Fibroblast of lung (primary cell): ENCODE measurements around the gene IL18R1. TPM values are rescaled to one million over a fixed set of nuclear protein-coding genes. Genes with fewer than 3 reads are reported as not detected.

Experiments used
- DNase-seq, 2 donors: peaks; one replicate each; pipeline versions ENCODE4 v3.0.0 to v3.0.0-alpha.2; 2010; ENCODE audit warnings: low read depth in 2 of 2
- H2AFZ ChIP-seq: 2 replicates; pipeline ENCODE4 v1.5.1; 2012; ENCODE audit warnings: low read length, control low read depth, inconsistent platforms
- H3K27ac ChIP-seq: 2 replicates; pipeline ENCODE4 v1.5.1; 2011; ENCODE audit warnings: low read length, control low read depth; ENCODE audit not compliant: insufficient read depth
- H3K27me3 ChIP-seq: 2 replicates; pipeline ENCODE4 v1.5.1; 2011; ENCODE audit warnings: mild to moderate bottlenecking, low read length; ENCODE audit not compliant: control insufficient read depth, insufficient read depth
- H3K36me3 ChIP-seq: 2 replicates; pipeline ENCODE4 v1.5.1; 2011; ENCODE audit warnings: low read length; ENCODE audit not compliant: control insufficient read depth, insufficient read depth
- H3K4me1 ChIP-seq: 2 replicates; pipeline ENCODE4 v1.5.1; 2011; ENCODE audit warnings: low read length; ENCODE audit not compliant: control insufficient read depth, insufficient read depth; ENCODE audit errors: extremely low read depth
- H3K4me2 ChIP-seq: 2 replicates; pipeline ENCODE4 v1.5.1; 2011; ENCODE audit warnings: low read length, control low read depth; ENCODE audit not compliant: insufficient read depth; ENCODE audit errors: extremely low read depth
- H3K4me3 ChIP-seq, 4 experiments: fragments of 200-600 bp in 1 of 4; sonication (generic) in 1 of 4; replicated peaks in 1 of 4; 2 replicates each; pipeline ENCODE4 v1.5.1; 2011 to 2016; ENCODE audit warnings: low read length in 4 of 4, low read depth in 3 of 4, mild to moderate bottlenecking in 3 of 4, control low read depth in 2 of 4, inconsistent platforms in 1 of 4, mixed read lengths in 1 of 4; ENCODE audit not compliant: insufficient read depth in 1 of 4; ENCODE audit errors: control extremely low read depth in 1 of 4
- H3K79me2 ChIP-seq: 2 replicates; pipeline ENCODE4 v1.5.1; 2012; ENCODE audit warnings: mild to moderate bottlenecking, low read length, inconsistent platforms; ENCODE audit not compliant: control insufficient read depth, insufficient read depth
- H3K9ac ChIP-seq: 2 replicates; pipeline ENCODE4 v1.5.1; 2011; ENCODE audit warnings: mild to moderate bottlenecking, low read length, control low read depth; ENCODE audit not compliant: insufficient read depth
- H3K9me3 ChIP-seq: 2 replicates; pipeline ENCODE4 v1.5.1; 2012; ENCODE audit warnings: low read depth, low read length; ENCODE audit not compliant: control insufficient read depth, insufficient read depth
- H4K20me1 ChIP-seq: 2 replicates; pipeline ENCODE4 v1.5.1; 2011; ENCODE audit warnings: low read length; ENCODE audit not compliant: control insufficient read depth, insufficient read depth; ENCODE audit errors: extremely low read depth
- EZH2 ChIP-seq: IDR thresholded peaks from 2 replicates; pipeline ENCODE4 v1.5.1; 2012; ENCODE audit warnings: low read length, control low read depth, mild to moderate bottlenecking; ENCODE audit errors: missing control alignments
- polyA plus RNA-seq, 2 donors: library from polyadenylated mRNA; depleted of rRNA in 1 of 2; stranded (reverse) in 1 of 2; unstranded in 1 of 2; fragments of >200 nt; gene quantifications; 2 replicates each; pipeline ENCODE4 v1.2.1, GENCODE V29; 2011 to 2012; ENCODE audit warnings: missing spikeins in 1 of 2
- total RNA-seq: library from RNA; depleted of rRNA; stranded (reverse); fragments of >200 nt; gene quantifications from 2 replicates; pipeline ENCODE4 v1.2.1, GENCODE V29; 2014
- TF ChIP-seq, protein P1 (sequence below), 2 donors: IDR thresholded peaks in 1 of 2; conservative IDR thresholded peaks in 1 of 2; 1 replicate in 1 of 2; 2 replicates in 1 of 2; pipeline ENCODE4 v1.5.1; 2011 to 2012; ENCODE audit warnings: low read length in 2 of 2, control low read depth in 1 of 2, inconsistent platforms in 1 of 2, low read depth in 1 of 2, mild to moderate bottlenecking in 1 of 2

IL18R1 gene
- total and polyA plus RNA-seq, 2 donors (not counting 1 experiment from before 2014, with no cell fraction given), result 0.10 to 0.50 TPM

DNA sequence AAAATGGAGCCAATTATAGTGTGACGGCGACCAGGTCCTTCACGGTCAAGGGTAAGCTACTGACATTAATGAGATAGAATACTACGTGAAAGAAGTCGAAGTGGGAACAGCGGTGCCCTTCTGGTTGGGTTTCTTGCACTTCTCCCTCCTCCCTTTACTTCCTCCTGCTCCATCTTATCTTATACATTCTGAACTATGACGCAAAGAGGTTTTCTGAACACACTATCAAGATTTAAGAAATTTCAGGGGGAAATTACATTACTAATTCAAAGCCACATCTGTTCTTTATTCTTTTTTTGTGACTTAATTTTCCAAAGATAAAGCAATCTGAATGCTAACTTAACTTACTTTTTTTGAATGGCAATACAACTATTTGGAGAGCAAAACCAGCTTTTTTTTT is 14.8 kb upstream of the IL18R1 start:
- Histone ChIP-seq H3K36me3 (no peaks in the 10 kb centered on the region), H2AFZ (no peak overlapping the region), H3K27me3 (peaks cover 5% of the 10 kb centered on the region), H3K27ac (no peak overlapping the region), H3K9ac (no peak overlapping the region), H3K4me1 (peaks cover 3% of the 10 kb centered on the region), H3K4me2 (no peak overlapping the region), H3K9me3 (no peaks in the 10 kb centered on the region), H3K79me2 (no peaks in the 10 kb centered on the region), H3K4me3 (no peak overlapping the region), H4K20me1 (no peaks in the 10 kb centered on the region)
- no peak for DNase-seq
- TF ChIP-seq, protein P1, sequence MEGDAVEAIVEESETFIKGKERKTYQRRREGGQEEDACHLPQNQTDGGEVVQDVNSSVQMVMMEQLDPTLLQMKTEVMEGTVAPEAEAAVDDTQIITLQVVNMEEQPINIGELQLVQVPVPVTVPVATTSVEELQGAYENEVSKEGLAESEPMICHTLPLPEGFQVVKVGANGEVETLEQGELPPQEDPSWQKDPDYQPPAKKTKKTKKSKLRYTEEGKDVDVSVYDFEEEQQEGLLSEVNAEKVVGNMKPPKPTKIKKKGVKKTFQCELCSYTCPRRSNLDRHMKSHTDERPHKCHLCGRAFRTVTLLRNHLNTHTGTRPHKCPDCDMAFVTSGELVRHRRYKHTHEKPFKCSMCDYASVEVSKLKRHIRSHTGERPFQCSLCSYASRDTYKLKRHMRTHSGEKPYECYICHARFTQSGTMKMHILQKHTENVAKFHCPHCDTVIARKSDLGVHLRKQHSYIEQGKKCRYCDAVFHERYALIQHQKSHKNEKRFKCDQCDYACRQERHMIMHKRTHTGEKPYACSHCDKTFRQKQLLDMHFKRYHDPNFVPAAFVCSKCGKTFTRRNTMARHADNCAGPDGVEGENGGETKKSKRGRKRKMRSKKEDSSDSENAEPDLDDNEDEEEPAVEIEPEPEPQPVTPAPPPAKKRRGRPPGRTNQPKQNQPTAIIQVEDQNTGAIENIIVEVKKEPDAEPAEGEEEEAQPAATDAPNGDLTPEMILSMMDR (conservative IDR thresholded peaks at IDR 0.05 in 1 of 2, IDR thresholded peaks at IDR 0.05 in 1 of 2; ENCODE audit: low read depth in 1 of 2, low read length in 2 of 2), result no peak
- TF ChIP-seq EZH2, result no peak

DNA sequence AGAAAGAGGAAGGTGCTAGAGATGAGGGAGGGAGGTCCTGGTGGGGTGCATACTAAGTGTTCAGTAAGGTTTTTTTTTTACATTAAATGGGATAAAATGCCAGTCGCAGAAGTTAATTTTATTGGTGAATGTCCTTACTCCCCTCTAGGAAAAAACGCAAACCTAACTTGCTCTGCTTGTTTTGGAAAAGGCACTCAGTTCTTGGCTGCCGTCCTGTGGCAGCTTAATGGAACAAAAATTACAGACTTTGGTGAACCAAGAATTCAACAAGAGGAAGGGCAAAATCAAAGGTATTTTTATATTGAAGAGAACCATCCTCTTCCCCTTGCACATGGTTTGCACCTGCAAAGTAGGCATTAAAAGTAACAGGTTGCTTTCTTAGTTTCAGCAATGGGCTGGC is 12.7 kb upstream of the IL18R1 start:
- no peak overlapping the region for H3K27ac ChIP-seq
- H3K27me3 ChIP-seq, result peaks cover 9% of the 10 kb centered on the region
- H3K79me2 ChIP-seq, result no peaks in the 10 kb centered on the region
- DNase-seq, result peak in 1 of 2 donors; percentile 40
- H3K9ac ChIP-seq, result no peak overlapping the region
- no peak overlapping the region for H2AFZ ChIP-seq
- H3K4me1 ChIP-seq, result no peaks in the 10 kb centered on the region
- H3K4me3 ChIP-seq, result no peak overlapping the region
- H4K20me1 ChIP-seq, result no peaks in the 10 kb centered on the region
- H3K9me3 ChIP-seq, result no peaks in the 10 kb centered on the region
- TF ChIP-seq EZH2, result no peak
- TF ChIP-seq, protein P1 (conservative IDR thresholded peaks at IDR 0.05 in 1 of 2, IDR thresholded peaks at IDR 0.05 in 1 of 2; ENCODE audit: low read depth in 1 of 2, low read length in 2 of 2), result peak; percentile 25 to 42
- H3K36me3 ChIP-seq, result no peaks in the 10 kb centered on the region
- no peak overlapping the region for H3K4me2 ChIP-seq

DNA sequence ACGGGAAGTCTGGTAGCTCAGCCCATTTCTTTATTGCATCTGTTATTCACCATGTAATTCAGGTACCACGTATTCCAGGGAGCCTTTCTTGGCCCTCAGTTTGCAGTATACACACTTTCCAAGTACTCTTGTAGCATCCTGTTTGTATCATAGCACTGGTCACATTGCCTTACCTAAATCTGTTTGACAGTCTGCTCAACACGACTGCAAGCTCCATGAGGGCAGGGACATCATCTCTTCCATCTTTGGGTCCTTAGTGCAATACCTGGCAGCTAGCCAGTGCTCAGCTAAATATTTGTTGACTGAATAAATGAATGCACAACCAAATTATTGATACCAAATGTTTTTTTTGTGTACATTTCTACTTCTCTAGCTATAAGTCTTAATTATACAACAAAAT is 11.2 kb upstream of the IL18R1 start:
- Histone ChIP-seq H3K9me3 (no peaks in the 10 kb centered on the region), H3K27me3 (peaks cover 9% of the 10 kb centered on the region), H2AFZ (no peak overlapping the region), H3K36me3 (no peaks in the 10 kb centered on the region), H3K79me2 (no peaks in the 10 kb centered on the region), H3K4me1 (no peaks in the 10 kb centered on the region), H3K4me3 (no peak overlapping the region), H4K20me1 (no peaks in the 10 kb centered on the region), H3K27ac (no peak overlapping the region), H3K4me2 (no peak overlapping the region), H3K9ac (no peak overlapping the region)
- no peak for DNase-seq
- TF ChIP-seq EZH2, result no peak
- TF ChIP-seq, protein P1 (conservative IDR thresholded peaks at IDR 0.05 in 1 of 2, IDR thresholded peaks at IDR 0.05 in 1 of 2; ENCODE audit: low read depth in 1 of 2, low read length in 2 of 2), result no peak
